Activated T-cell treated with anti-CD3 and anti-CD28 coated beads, Interleukin-2, amount 50 U/mL, for 48 hours (primary cell): ENCODE results near the gene UROS.

Experiments
- DNase-seq, 2 experiments: peaks; one replicate each; pipeline ENCODE4 v3.0.0-alpha.2; 2020

Gene UROS

GRCh38 chr10:125785791-125786190, 37.3 kb downstream of the UROS start:
- no peak for DNase-seq

DNA sequence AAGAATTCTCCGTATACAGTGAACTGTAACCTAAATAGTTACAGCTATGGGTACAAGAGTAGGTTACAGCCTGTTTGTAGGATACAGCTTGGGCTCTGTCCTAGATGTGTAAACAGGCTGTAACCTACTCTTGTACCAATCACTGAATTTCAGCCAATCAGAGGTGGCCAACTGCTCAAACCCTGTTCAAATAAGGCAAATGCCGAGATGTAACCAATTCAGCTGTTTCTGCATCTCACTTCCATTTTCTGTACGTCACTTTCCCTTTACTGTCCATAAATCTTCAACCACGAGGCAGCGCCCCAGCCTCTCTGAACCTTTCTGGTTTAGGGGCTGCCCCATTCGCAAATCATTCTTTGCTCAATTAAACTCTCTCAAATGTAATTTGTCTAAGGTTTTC, 39.1 kb downstream of the UROS start:
- no peak for DNase-seq

- no peak for DNase-seq
These were observed 39.6 kb downstream of the UROS start for GRCh38 chr10:125783408-125783807.

- no peak for DNase-seq
These were observed 40.4 kb downstream of the UROS start for GRCh38 chr10:125782616-125783015.

GRCh38 chr10:125782054-125782453, 41.0 kb downstream of the UROS start:
- no peak for DNase-seq

DNA sequence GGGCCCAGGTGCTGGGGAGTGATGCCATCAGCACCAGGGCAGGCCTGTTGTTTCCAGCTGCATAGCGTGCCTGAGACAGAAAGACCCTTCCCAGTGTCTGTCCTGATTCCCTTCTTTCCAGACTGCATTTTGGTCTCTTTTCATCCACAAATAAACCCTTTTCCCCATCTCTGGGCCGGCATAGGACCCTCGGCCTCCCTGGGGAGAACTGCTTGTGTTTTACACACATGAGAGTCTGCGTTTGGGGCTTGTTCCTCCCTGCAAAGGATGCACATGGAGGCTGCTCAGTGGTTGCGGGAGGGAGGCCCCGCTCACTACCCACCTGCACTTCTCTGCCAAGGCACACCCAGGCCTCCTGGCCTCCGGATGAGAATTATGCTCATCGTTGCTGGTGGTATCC, 41.7 kb downstream of the UROS start:
- DNase-seq, result no peak

- no peak for DNase-seq
These were observed 43.4 kb downstream of the UROS start for GRCh38 chr10:125779403-125780327.

- no peak for DNase-seq
These were observed 44.5 kb downstream of the UROS start for GRCh38 chr10:125778556-125778955.

- no peak for DNase-seq
These were observed 45.3 kb downstream of the UROS start for GRCh38 chr10:125777806-125778205.

GRCh38 chr10:125775491-125776106, 47.5 kb downstream of the UROS start, which contains the start of gene MMP21:
TSS of gene MMP21 (minus strand) at chr10:125775821. CDS start at chr10:125775821, 0 bp downstream.
- DNase-seq, result no peak

GRCh38 chr10:125774581-125775191, 48.4 kb downstream of the UROS start:
- DNase-seq, result no peak

- DNase-seq, result no peak
These were observed 49.1 kb downstream of the UROS start for GRCh38 chr10:125773687-125774543.

GRCh38 chr10:125772864-125773180, 50.2 kb downstream of the UROS start:
- no peak for DNase-seq

- DNase-seq, result no peak
These were observed 50.8 kb downstream of the UROS start for GRCh38 chr10:125772112-125772863.

DNA sequence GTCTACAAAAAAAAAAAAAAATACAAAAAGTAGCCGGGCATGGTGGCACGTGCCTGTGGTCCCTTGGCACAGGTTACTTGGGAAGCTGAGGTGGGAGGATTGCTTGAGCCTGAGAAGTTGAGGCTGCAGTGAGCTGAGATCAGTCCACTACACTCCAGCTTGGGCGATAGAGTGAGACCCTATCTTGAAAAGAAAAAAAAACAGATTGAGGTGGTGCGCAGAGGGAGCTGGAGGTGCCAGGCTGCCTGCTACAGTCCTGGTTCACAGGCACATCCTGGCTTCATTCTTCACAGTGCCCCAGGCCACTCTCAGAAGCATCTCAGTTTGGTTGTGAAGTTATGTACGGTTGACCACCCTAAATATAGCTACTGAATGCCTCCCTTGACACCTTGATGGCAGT, 52.2 kb downstream of the UROS start:
- DNase-seq, result no peak

DNA sequence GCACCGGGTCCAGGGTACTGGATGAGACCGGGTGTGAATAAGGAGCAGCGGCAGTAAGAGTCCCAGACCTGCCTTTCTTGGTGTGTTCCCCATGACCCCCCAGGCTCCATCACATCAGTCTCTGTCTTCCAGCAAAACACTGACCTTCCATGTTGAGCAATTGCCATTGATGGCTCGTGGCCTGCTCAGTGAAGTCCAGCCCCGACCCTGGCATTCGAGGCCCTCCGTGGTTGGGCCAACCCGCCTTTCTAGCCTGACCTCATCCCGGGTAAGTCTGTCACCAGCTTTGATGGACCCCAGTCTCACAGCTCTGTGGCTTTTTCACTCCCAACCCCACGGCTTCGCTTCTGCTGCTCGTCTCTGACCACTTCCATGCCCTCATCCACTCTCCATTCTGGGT, 53.9 kb downstream of the UROS start:
- DNase-seq, result no peak

GRCh38 chr10:125768219-125768855, 54.7 kb downstream of the UROS start:
- DNase-seq, result no peak

- no peak for DNase-seq
These were observed 56.5 kb downstream of the UROS start for GRCh38 chr10:125766511-125766910.

DNA sequence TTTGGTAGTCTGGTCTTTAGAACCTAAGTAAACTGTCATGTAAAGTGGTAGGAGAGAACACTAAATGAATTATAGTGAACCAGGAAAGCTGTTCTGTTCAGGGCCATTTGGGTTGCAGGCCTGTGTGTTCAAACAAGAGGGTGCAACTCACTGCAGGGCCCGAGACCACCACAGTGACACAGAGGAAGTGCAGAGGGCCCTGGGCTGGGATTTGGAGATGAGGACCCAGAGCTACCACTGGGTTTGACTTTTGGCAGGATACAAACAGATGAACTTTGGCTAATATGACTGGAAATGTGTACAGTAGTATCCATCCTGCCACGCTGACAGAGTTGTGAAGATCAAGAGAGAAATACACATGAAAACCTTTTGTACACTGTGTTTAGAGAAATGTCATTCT, 57.2 kb downstream of the UROS start:
- no peak for DNase-seq

DNA sequence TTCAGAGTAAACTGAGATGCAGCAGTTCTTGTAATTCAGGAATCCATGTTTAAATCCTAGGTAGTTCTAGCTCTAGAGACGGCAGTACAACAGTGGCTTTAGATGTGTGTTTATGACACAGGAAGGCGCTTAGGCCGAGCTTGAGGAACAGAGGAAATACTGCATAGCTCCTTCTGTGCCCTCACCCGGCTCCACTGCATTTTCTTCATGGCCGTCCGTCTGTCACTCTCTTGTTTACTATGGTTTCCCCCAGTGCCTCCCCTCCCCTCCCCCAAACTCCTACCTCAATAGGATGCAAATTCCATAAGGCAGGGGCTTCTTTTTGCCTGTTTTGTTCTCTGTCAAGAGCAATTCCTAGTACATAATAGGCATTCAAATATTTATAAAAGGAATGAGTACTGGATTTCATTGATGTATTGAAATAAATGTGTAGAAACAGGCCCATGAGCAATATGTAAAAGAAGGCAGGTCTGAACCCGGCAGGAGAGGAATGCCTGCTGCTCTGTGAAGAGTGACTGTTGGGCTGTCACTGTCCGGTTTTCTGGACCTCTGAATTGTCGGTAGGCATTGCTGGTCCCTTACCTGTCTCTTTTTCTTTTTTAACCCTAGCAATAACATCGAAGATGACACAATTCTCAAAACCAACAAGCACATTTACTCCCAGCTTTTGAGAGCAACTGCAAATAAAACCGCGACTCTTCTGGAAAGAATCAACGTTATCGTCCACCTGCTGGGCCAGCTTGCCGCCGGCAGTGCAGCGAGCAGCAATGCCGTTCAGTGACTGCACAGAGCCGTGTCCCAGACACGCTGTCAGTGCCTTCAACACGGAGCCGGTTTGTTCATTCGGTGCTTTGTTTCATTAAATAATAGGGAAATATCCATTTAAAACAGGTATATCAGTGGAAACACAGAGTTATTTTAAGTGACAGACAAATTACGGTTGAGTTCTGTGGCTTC, 60.1 kb downstream of the UROS start:
- DNase-seq, result no peak

DNA sequence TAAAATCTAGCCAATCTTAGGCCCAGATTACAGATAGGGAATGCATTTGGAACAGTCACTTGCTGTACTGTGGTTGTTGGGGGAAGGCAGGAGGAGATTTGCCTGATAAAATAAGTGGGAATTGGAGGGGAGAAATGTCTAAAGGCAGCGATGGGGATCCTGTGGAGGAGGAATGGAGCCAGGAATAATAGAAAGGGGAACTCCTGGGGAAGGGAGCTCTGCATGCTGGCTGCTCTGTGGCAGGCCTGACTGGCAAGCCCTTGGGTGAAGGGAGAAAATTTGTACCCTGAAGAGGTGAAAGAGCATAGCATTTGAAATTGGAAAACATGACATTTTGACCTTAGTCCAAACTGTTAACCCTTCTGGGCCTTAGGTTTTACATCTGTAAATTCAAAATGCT, 61.1 kb downstream of the UROS start:
- no peak for DNase-seq
